ENCODE results near the gene FHIT.

The FHIT gene

GRCh38 chr3:59820352-59820934 is 1430.8 kb downstream of the FHIT start:
- no peak for TF ChIP-seq CTCF (IDR thresholded peaks at IDR 0.05; ENCODE audit: borderline replicate concordance, insufficient read depth, low read depth, low read length)
- no peak overlapping the region for H3K4me3 ChIP-seq (ENCODE audit: low read depth, low read length)

- no peak for TF ChIP-seq CTCF (IDR thresholded peaks at IDR 0.05; ENCODE audit: borderline replicate concordance, insufficient read depth, low read depth, low read length)
- H3K4me3 ChIP-seq (ENCODE audit: low read depth, low read length) = no peak overlapping the region
Measured at GRCh38 chr3:59818919-59819300, 1432.3 kb downstream of the FHIT start.

- no peak for TF ChIP-seq CTCF (IDR thresholded peaks at IDR 0.05; ENCODE audit: borderline replicate concordance, insufficient read depth, low read depth, low read length)
- H3K4me3 ChIP-seq (ENCODE audit: low read depth, low read length) = no peak overlapping the region
Measured at GRCh38 chr3:59818033-59818918, 1433.0 kb downstream of the FHIT start.

GRCh38 chr3:59817511-59817910 is 1433.7 kb downstream of the FHIT start:
- no peak overlapping the region for H3K4me3 ChIP-seq (ENCODE audit: low read depth, low read length)

GRCh38 chr3:59816312-59816711 is 1434.9 kb downstream of the FHIT start:
- no peak overlapping the region for H3K4me3 ChIP-seq (ENCODE audit: low read depth, low read length)
- TF ChIP-seq CTCF (IDR thresholded peaks at IDR 0.05; ENCODE audit: borderline replicate concordance, insufficient read depth, low read depth, low read length) = no peak

More at GRCh38 chr3:59817511-59817910, 1433.7 kb downstream of the FHIT start:
- TF ChIP-seq CTCF (IDR thresholded peaks at IDR 0.05; ENCODE audit: borderline replicate concordance, insufficient read depth, low read depth, low read length) = no peak

- no peak overlapping the region for H3K4me3 ChIP-seq (ENCODE audit: low read depth, low read length)
- no peak for TF ChIP-seq CTCF (IDR thresholded peaks at IDR 0.05; ENCODE audit: borderline replicate concordance, insufficient read depth, low read depth, low read length)
Measured at GRCh38 chr3:59813148-59813538, 1438.1 kb downstream of the FHIT start.
